ENCODE data around the gene CEACAM19.

DNA sequence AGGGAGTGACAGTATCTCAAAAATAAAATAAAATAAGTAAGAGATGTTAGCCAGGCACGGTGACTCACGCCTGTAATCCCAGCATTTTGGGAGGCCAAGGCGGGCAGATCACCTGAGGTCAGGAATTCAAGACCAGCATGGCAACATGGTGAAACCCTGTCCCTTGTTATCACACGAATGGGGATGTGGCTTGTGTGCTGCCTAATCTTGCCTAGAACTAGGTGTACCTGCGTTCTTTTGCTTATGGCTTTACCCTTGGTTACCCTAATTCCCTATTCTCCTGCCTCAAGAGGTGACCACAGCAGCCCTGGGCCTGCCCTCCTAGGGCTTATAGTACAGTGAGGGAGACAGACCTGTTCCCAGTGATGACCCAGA, 33.9 kb upstream of the CEACAM19 start:
- TF ChIP-seq, protein P1, sequence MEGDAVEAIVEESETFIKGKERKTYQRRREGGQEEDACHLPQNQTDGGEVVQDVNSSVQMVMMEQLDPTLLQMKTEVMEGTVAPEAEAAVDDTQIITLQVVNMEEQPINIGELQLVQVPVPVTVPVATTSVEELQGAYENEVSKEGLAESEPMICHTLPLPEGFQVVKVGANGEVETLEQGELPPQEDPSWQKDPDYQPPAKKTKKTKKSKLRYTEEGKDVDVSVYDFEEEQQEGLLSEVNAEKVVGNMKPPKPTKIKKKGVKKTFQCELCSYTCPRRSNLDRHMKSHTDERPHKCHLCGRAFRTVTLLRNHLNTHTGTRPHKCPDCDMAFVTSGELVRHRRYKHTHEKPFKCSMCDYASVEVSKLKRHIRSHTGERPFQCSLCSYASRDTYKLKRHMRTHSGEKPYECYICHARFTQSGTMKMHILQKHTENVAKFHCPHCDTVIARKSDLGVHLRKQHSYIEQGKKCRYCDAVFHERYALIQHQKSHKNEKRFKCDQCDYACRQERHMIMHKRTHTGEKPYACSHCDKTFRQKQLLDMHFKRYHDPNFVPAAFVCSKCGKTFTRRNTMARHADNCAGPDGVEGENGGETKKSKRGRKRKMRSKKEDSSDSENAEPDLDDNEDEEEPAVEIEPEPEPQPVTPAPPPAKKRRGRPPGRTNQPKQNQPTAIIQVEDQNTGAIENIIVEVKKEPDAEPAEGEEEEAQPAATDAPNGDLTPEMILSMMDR (IDR thresholded peaks at IDR 0.05) = no peak
- no peak for TF ChIP-seq POLR2A (IDR thresholded peaks at IDR 0.05)

Measured in uterus (tissue), 2 donors.